Measurements from ENCODE around the gene GNAS-AS1.

The GNAS-AS1 gene

DNA sequence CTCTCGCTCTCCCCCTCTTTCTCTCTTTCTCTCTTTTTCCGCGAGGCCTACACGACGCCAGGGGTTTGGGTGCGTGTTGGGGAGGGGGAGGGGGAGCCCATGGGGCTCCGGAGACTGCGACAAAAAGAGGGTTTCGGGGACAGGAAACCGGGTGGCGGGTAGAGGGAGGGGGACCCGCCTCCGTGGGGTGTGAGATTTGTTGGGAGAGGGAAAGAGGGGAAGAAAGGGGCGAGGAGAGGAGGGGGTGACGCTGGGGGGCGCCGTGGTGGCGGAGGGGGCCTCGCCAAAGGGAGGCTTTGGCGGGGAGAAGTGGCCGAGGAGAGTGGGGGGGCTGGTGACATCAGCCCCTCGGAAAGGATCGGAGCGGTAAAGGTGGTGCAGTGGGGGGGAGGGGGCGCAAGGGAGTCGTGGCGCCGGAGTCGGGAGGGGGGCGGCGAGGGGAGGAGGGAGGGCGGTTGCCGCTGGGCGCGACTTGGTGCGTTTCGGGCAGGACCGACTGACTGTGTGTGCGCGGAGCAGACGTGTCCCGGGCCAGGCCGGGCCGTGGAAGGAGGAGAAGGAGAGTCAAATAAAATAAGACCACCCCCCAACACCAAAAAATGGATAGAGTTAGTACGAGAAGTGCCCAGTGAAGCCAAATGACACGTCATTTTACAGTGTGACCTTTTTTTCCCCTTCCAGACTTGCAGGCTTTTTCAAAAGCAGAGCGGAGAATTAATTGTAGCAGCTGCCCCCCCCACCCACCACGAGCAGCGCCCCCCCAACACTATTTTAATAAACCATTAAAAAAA is 41.6 kb upstream of the GNAS-AS1 start:
- Histone ChIP-seq H3K27ac (ENCODE audit: low read length) (peak overlapping the region; percentile 94), H3K27me3 (ENCODE audit: low read depth, low read length) (no peaks in the 10 kb centered on the region), H3K9me3 (ENCODE audit: control insufficient read depth in 1 of 2, low read length in 2 of 2) (no peaks in the 10 kb centered on the region), H3K4me1 (ENCODE audit: control insufficient read depth in 1 of 2, insufficient read depth in 2 of 2, low read length in 2 of 2) (peaks cover 18 to 53% of the 10 kb centered on the region in 2 donors), H3K36me3 (ENCODE audit: control insufficient read depth in 1 of 2, insufficient read depth in 2 of 2, low read length in 2 of 2) (no peaks in the 10 kb centered on the region), H3K4me3 (ENCODE audit: low read depth in 1 of 2, low read length in 2 of 2) (peak overlapping the region; percentile 71 to 78)

DNA sequence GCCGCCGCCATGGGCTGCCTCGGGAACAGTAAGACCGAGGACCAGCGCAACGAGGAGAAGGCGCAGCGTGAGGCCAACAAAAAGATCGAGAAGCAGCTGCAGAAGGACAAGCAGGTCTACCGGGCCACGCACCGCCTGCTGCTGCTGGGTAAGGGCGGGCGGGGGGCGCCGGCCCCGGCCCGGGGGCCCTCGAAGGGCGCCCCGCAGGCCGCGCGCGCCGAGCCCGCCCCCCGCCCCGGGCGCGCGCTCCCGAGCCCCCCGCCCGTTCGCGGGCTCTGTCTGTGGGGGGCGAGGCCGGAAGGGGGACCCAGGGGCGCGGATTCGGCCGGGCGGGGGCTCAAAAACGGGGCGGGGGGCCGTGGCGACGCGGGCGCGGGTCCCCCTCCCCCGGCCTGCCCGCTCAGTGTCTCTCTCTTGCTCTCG is 41.0 kb upstream of the GNAS-AS1 start:
- peak overlapping the region; percentile 94 for H3K27ac ChIP-seq (ENCODE audit: low read length)
- H3K4me1 ChIP-seq (ENCODE audit: control insufficient read depth in 1 of 2, insufficient read depth in 2 of 2, low read length in 2 of 2): peaks cover 18 to 47% of the 10 kb centered on the region in 2 donors
- no peaks in the 10 kb centered on the region for H3K9me3 ChIP-seq (ENCODE audit: control insufficient read depth in 1 of 2, low read length in 2 of 2)
- H3K36me3 ChIP-seq (ENCODE audit: control insufficient read depth in 1 of 2, insufficient read depth in 2 of 2, low read length in 2 of 2): no peaks in the 10 kb centered on the region
- H3K4me3 ChIP-seq (ENCODE audit: low read depth in 1 of 2, low read length in 2 of 2): peak overlapping the region; percentile 71 to 78
- no peaks in the 10 kb centered on the region for H3K27me3 ChIP-seq (ENCODE audit: low read depth, low read length)

DNA sequence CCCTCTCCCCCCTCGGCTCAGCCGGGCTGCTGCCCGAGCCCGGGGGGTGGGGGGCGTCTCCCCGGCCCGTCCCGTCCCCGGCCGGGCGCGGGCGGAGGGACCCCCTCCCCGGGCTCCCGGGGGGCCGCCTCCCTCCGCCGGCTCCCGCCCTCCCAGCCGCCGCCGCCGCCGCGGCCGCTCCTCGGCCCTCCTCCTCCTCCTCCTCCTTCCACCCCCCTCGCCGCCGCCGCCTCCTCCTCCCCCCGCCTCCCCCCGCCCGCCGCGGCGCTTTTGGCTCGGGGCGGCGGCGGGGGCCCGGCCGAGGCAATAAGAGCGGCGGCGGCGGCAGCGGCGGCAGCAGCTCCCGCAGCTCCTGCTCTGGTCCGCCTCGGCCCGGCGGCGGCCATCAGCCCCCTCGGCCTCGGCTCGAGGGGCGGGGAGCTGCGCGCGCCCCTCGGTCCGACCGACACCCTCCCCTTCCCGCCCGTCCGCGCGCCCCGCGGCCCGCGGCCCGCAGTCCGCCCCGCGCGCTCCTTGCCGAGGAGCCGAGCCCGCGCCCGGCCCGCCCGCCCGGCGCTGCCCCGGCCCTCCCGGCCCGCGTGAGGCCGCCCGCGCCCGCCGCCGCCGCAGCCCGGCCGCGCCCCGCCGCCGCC is 40.5 kb upstream of the GNAS-AS1 start:
- peak overlapping the region; percentile 75 for H3K27ac ChIP-seq (ENCODE audit: low read length)

DNA sequence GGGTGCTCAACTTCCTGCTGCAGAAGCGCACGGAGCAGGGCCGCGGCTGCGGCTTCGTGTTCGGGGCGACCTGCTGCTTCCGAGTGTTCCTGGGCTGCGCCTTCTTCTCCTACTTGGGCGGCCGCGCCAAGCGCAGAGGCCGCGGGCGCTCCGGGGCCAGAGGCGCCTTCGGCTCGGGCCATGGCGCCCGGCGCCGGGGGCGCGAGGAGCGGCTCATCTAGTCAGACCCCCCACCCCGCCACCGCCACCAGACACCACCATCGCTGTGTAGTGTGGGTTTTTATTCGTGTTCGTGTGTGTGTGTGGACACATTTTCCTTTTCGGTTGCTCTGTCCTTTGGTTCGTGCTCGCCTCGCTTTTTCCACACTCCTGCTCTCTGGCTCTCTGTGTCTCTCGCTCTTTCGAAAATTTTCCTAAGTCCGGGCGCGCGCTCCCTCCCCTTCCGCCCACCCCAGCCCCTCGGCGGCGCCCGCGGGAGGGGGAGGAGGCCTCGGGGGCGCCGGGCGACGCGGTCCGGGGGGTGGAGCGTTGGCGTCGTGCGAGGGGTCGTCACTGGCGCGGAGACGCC is 39.9 kb upstream of the GNAS-AS1 start:
- H3K9me3 ChIP-seq (ENCODE audit: control insufficient read depth in 1 of 2, low read length in 2 of 2): no peaks in the 10 kb centered on the region
- peaks cover 18 to 36% of the 10 kb centered on the region in 2 donors for H3K4me1 ChIP-seq (ENCODE audit: control insufficient read depth in 1 of 2, insufficient read depth in 2 of 2, low read length in 2 of 2)
- H3K4me3 ChIP-seq (ENCODE audit: low read depth in 1 of 2, low read length in 2 of 2): peak overlapping the region; percentile 55 to 69
- H3K27me3 ChIP-seq (ENCODE audit: low read depth, low read length): no peaks in the 10 kb centered on the region
- peak overlapping the region; percentile 75 for H3K27ac ChIP-seq (ENCODE audit: low read length)
- H3K36me3 ChIP-seq (ENCODE audit: control insufficient read depth in 1 of 2, insufficient read depth in 2 of 2, low read length in 2 of 2): no peaks in the 10 kb centered on the region

More for the DNA sequence above, 40.5 kb upstream of the GNAS-AS1 start:
- no peaks in the 10 kb centered on the region for H3K36me3 ChIP-seq (ENCODE audit: control insufficient read depth in 1 of 2, insufficient read depth in 2 of 2, low read length in 2 of 2)
- H3K4me3 ChIP-seq (ENCODE audit: low read depth in 1 of 2, low read length in 2 of 2): peak overlapping the region in 1 of 2 donors; percentile 69
- H3K27me3 ChIP-seq (ENCODE audit: low read depth, low read length): no peaks in the 10 kb centered on the region
- no peaks in the 10 kb centered on the region for H3K9me3 ChIP-seq (ENCODE audit: control insufficient read depth in 1 of 2, low read length in 2 of 2)
- peaks cover 18 to 42% of the 10 kb centered on the region in 2 donors for H3K4me1 ChIP-seq (ENCODE audit: control insufficient read depth in 1 of 2, insufficient read depth in 2 of 2, low read length in 2 of 2)

DNA sequence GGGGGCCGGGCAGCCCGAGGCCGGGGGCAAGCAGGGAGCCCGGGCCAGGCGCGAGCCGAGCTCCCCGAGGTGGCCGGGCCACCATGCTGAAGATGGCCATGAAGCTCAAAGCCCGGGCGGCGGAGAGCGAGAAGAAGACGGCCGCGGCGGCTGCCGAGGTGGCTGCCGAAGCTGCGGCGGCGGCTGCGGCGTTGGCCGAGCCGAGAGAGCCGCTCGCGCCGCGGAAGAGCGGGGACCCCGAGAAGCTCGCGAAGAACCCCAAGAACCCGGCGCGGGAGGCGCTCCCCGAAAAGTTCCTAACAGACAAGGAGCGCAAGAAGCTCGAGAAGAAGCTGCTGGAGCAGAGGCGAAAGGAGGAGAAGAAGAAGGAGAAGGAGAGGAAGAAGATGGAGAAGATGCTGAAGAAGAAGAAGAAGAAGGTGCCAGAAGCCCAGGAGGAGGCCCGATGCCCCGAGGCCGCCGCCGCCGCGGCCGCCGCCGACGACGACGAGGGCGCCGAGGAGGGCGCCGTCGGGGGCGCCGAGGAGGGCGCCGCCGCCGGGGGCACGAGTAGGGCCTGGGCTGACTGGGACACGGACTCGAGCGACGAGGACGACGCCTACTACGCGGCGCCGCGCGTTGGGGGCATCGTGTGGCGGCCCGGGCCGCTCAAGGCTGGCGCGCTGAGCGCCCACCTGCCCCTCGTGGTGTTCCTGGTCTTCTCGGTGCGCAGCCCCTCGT is 39.3 kb upstream of the GNAS-AS1 start:
- peak overlapping the region; percentile 75 for H3K27ac ChIP-seq (ENCODE audit: low read length)
- H3K4me1 ChIP-seq (ENCODE audit: control insufficient read depth in 1 of 2, insufficient read depth in 2 of 2, low read length in 2 of 2): peaks cover 18 to 30% of the 10 kb centered on the region in 2 donors
- H3K27me3 ChIP-seq (ENCODE audit: low read depth, low read length): no peaks in the 10 kb centered on the region
- H3K36me3 ChIP-seq (ENCODE audit: control insufficient read depth in 1 of 2, insufficient read depth in 2 of 2, low read length in 2 of 2): no peaks in the 10 kb centered on the region
- H3K9me3 ChIP-seq (ENCODE audit: control insufficient read depth in 1 of 2, low read length in 2 of 2): peaks cover 0 to 2% of the 10 kb centered on the region in 2 donors
- peak overlapping the region; percentile 55 to 69 for H3K4me3 ChIP-seq (ENCODE audit: low read depth in 1 of 2, low read length in 2 of 2)

DNA sequence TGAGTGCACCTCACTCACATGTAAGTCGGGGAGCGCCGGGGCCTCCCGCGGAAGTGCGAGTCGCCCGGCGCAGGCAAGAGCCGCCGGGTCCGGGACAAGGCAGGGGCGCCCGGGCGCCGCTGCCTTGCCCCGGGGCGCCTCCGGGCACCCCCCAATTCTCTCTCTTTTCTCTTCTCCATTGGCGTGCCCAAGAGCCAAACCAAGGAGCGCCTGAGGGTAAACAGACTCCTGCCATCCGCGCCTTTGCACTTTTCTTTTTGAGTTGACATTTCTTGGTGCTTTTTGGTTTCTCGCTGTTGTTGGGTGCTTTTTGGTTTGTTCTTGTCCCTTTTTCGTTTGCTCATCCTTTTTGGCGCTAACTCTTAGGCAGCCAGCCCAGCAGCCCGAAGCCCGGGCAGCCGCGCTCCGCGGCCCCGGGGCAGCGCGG is 38.6 kb upstream of the GNAS-AS1 start:
- Histone ChIP-seq H3K4me3 (ENCODE audit: low read depth in 1 of 2, low read length in 2 of 2) (peak overlapping the region; percentile 52 to 69), H3K36me3 (ENCODE audit: control insufficient read depth in 1 of 2, insufficient read depth in 2 of 2, low read length in 2 of 2) (no peaks in the 10 kb centered on the region), H3K27ac (ENCODE audit: low read length) (peak overlapping the region; percentile 8), H3K27me3 (ENCODE audit: low read depth, low read length) (no peaks in the 10 kb centered on the region), H3K4me1 (ENCODE audit: control insufficient read depth in 1 of 2, insufficient read depth in 2 of 2, low read length in 2 of 2) (peaks cover 12 to 24% of the 10 kb centered on the region in 2 donors), H3K9me3 (ENCODE audit: control insufficient read depth in 1 of 2, low read length in 2 of 2) (peaks cover 0 to 3% of the 10 kb centered on the region in 2 donors)

DNA sequence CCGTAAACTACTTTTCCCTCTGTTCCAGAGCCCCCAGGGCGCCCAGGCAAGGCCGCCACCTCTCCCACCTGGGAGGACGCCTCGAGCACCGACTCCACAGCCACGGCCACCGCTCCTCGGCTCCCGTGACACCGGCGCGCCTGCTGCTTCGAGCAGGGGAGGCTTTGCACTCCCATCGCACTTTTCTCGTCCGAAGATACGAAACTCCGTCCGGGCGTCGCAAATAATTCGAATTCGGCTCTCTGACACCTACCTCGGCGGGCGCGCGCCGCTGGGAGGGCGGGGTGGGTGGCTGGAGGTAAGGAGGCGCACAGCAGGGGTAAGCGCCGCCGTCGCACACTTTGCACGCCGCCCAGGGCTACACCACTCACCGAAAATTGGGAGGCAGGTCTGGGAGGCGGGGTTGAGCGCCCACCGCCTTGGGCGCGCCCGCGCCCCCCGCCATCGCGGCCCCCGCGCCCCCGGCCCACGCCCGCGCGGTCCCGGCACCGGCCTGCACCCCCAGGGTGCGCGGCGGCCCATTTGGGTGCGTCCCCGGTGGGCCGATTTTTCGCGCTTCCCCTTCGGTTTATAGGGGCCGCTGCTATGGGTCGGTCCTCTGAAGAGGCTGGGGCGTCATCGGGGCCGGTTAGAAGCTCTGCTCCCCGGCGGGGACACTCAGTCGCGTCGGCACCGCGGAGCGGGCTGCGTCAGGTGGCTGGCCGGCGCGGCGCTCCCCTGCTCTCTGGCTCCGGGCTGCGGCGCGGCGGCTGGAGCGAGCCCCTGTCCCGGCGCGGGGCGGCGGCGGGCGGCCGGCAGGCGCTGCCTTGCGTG is 38.0 kb upstream of the GNAS-AS1 start:
- peaks cover 6 to 17% of the 10 kb centered on the region in 2 donors for H3K4me1 ChIP-seq (ENCODE audit: control insufficient read depth in 1 of 2, insufficient read depth in 2 of 2, low read length in 2 of 2)
- peak overlapping the region; percentile 64 to 69 for H3K4me3 ChIP-seq (ENCODE audit: low read depth in 1 of 2, low read length in 2 of 2)
- H3K9me3 ChIP-seq (ENCODE audit: control insufficient read depth in 1 of 2, low read length in 2 of 2): peaks cover 0 to 3% of the 10 kb centered on the region in 2 donors
- no peaks in the 10 kb centered on the region for H3K36me3 ChIP-seq (ENCODE audit: control insufficient read depth in 1 of 2, insufficient read depth in 2 of 2, low read length in 2 of 2)
- no peaks in the 10 kb centered on the region for H3K27me3 ChIP-seq (ENCODE audit: low read depth, low read length)
- H3K27ac ChIP-seq (ENCODE audit: low read length): peak overlapping the region; percentile 56

DNA sequence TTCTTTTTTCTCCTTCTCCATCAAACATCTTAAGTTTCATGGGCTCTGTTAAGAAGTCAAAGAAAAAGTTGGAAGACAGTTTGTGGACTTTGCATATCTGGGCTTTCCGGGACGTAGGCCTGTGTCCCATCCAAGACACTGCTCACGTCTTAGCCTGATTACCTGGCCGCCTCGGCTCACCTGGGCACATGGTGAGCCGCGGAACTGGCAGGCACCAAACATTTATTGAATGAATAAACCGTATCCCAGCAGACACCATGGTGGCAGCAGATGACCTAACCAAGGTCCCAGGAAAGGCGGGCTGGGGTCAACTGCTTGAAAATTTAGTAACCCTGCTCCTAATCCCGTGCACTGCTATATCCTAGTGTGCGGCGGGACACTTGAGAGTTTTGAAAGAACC is 37.4 kb upstream of the GNAS-AS1 start:
- H3K4me3 ChIP-seq (ENCODE audit: low read depth in 1 of 2, low read length in 2 of 2): peak overlapping the region; percentile 64
- H3K27ac ChIP-seq (ENCODE audit: low read length): peak overlapping the region; percentile 56
- H3K4me1 ChIP-seq (ENCODE audit: control insufficient read depth in 1 of 2, insufficient read depth in 2 of 2, low read length in 2 of 2): peaks cover 0 to 11% of the 10 kb centered on the region in 2 donors
- no peaks in the 10 kb centered on the region for H3K27me3 ChIP-seq (ENCODE audit: low read depth, low read length)
- H3K9me3 ChIP-seq (ENCODE audit: control insufficient read depth in 1 of 2, low read length in 2 of 2): peaks cover 0 to 3% of the 10 kb centered on the region in 2 donors
- no peaks in the 10 kb centered on the region for H3K36me3 ChIP-seq (ENCODE audit: control insufficient read depth in 1 of 2, insufficient read depth in 2 of 2, low read length in 2 of 2)

DNA sequence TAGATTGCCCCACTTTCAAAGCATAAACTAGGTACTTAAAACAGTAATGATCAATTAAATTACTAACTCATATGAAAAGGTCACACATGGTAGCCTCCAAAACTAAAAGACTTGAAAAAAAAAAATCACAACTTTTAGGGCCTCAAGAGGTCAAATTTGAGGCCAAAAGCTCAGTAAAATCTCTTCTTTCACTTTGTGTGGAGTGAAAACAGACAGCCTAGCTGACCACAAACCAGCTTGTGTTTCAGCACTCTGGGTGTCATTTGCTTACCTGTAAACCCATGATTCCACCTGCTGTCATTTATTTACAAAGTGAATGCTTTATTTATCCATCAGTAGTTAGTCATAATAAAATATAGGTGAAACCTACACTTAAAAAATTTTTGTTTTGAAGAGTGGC is 35.8 kb upstream of the GNAS-AS1 start:
- Histone ChIP-seq H3K4me1 (ENCODE audit: control insufficient read depth in 1 of 2, insufficient read depth in 2 of 2, low read length in 2 of 2) (peaks cover 0 to 8% of the 10 kb centered on the region in 2 donors), H3K9me3 (ENCODE audit: control insufficient read depth in 1 of 2, low read length in 2 of 2) (peaks cover 0 to 3% of the 10 kb centered on the region in 2 donors), H3K4me3 (ENCODE audit: low read depth in 1 of 2, low read length in 2 of 2) (no peak overlapping the region), H3K27ac (ENCODE audit: low read length) (no peak overlapping the region), H3K36me3 (ENCODE audit: control insufficient read depth in 1 of 2, insufficient read depth in 2 of 2, low read length in 2 of 2) (no peaks in the 10 kb centered on the region), H3K27me3 (ENCODE audit: low read depth, low read length) (no peaks in the 10 kb centered on the region)

DNA sequence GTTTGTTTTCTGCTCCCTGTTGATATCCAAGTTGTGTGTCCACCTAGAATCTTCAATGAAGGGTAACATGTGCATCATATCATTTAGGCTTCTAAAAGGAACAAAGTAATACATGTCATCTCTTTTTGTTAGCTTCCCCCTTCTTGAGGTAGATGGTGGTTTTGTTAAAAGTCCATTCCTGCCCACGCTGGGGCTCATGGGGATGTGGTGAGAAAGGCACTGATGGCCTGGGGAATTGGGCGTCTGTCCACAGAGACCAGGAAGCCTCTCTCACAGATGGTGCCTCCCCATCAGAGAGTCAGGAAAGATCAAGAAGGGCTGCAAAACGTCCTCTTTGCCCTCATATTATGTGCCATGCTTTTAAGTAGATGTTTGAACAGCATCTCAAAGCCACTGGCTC is 34.3 kb upstream of the GNAS-AS1 start:
- H3K4me3 ChIP-seq (ENCODE audit: low read depth in 1 of 2, low read length in 2 of 2): no peak overlapping the region
- peaks cover 0 to 3% of the 10 kb centered on the region in 2 donors for H3K9me3 ChIP-seq (ENCODE audit: control insufficient read depth in 1 of 2, low read length in 2 of 2)
- H3K27me3 ChIP-seq (ENCODE audit: low read depth, low read length): no peaks in the 10 kb centered on the region
- no peak overlapping the region for H3K27ac ChIP-seq (ENCODE audit: low read length)
- H3K36me3 ChIP-seq (ENCODE audit: control insufficient read depth in 1 of 2, insufficient read depth in 2 of 2, low read length in 2 of 2): no peaks in the 10 kb centered on the region
- H3K4me1 ChIP-seq (ENCODE audit: control insufficient read depth in 1 of 2, insufficient read depth in 2 of 2, low read length in 2 of 2): peaks cover 0 to 8% of the 10 kb centered on the region in 2 donors

Data from muscle layer of duodenum (tissue), 2 donors.